Measurements from ENCODE around the gene ZRANB3.

GRCh38 chr2:135471106-135471505 is 59.9 kb downstream of the ZRANB3 start:
- TF ChIP-seq YY1 (IDR thresholded peaks at IDR 0.05; ENCODE audit: insufficient read depth, insufficient read length) (no peak), SUZ12 (IDR thresholded peaks at IDR 0.05; ENCODE audit: extremely low read depth, insufficient read depth, insufficient read length) (no peak)

All from NT2/D1 (cell line).